Measurements from ENCODE around the gene PPP3CA. TPM values are rescaled to one million over a fixed set of nuclear protein-coding genes. Genes with fewer than 3 reads are reported as not detected.

The PPP3CA gene
- total RNA-seq, 2 experiments from 2014 or later, result 12.9 to 13.8 TPM

DNA sequence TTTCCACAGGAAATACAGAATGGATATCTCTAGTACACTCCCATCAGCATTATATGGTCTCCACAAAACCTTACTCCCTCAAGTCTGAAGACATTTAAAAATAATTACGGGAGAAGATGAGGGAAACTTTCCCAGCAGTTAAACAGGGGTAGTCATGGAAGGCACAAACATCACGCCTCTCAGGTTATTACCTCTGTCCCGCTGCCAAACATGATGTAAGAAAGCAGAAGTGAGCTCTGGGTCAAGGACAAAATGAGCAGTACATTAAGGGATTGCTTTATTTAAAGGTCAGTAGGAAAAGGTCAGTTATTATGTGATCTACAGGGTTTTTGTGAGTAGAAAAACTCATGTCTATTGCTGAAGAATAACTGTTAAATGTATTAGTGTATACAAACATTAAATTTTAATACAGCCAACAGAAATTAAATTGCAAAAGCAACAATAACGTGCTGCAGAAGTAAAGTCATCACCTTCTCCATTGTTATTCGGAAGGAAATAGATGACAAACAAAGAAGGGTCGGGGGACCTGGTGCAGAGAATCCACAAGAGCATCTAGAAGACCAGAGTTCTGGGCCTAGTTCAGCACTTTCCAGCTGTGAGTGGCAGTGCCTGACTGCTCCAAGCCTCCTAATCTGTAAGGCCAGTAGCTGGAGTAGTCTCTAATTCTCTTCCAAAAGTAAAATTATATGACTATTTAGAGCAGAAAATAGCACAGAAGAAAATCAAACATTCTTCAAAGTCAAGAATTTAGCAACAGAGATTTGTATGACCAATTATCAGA lies 171.2 kb downstream of the PPP3CA start:
- ChIA-PET CTCF (no interaction called here), POLR2A (no interaction called here)
- H3K27me3 ChIP-seq (ENCODE audit: control insufficient read depth in 1 of 2, insufficient read depth in 2 of 2, low read length in 2 of 2), result no peaks in the 10 kb centered on the region
- no peak overlapping the region for H3K4me3 Mint-ChIP-seq
- no peaks in the 10 kb centered on the region for H3K36me3 Mint-ChIP-seq (ENCODE audit: low read depth)
- H3K27ac Mint-ChIP-seq, result no peak overlapping the region
- H3K4me1 ChIP-seq (ENCODE audit: insufficient read depth, low read length), result no peaks in the 10 kb centered on the region
- TF ChIP-seq CTCF (IDR thresholded peaks at IDR 0.05), result no peak
- H3K27me3 Mint-ChIP-seq, result no peaks in the 10 kb centered on the region
- H3K4me1 Mint-ChIP-seq (ENCODE audit: low read depth), result peaks cover 6% of the 10 kb centered on the region
- no peak overlapping the region for H3K4me3 ChIP-seq (ENCODE audit: low read length)
- ATAC-seq (ENCODE audit: poor library complexity), result no peak
- H3K36me3 ChIP-seq (ENCODE audit: insufficient read depth, low read length), result no peaks in the 10 kb centered on the region
- intact Hi-C loops (cut with DNase I, micrococcal nuclease), result no loop called here
- H3K9me3 ChIP-seq (ENCODE audit: control insufficient read depth in 1 of 2, insufficient read depth in 1 of 2, low read length in 2 of 2), result no peaks in the 10 kb centered on the region
- DNase-seq, result no peak
- H3K27ac ChIP-seq (ENCODE audit: low read depth in 1 of 2, low read length in 2 of 2), result no peak overlapping the region
- no peaks in the 10 kb centered on the region for H3K9me3 Mint-ChIP-seq

- Mint-ChIP-seq H3K36me3 (ENCODE audit: low read depth) (no peaks in the 10 kb centered on the region), H3K27ac (no peak overlapping the region), H3K4me3 (no peak overlapping the region), H3K9me3 (no peaks in the 10 kb centered on the region), H3K27me3 (no peaks in the 10 kb centered on the region), H3K4me1 (ENCODE audit: low read depth) (peaks cover 6% of the 10 kb centered on the region)
- no peaks in the 10 kb centered on the region for H3K4me1 ChIP-seq (ENCODE audit: insufficient read depth, low read length)
- no peak for DNase-seq
- H3K9me3 ChIP-seq (ENCODE audit: control insufficient read depth in 1 of 2, insufficient read depth in 1 of 2, low read length in 2 of 2), result no peaks in the 10 kb centered on the region
- no peaks in the 10 kb centered on the region for H3K27me3 ChIP-seq (ENCODE audit: control insufficient read depth in 1 of 2, insufficient read depth in 2 of 2, low read length in 2 of 2)
- no peaks in the 10 kb centered on the region for H3K36me3 ChIP-seq (ENCODE audit: insufficient read depth, low read length)
- CTCF ChIA-PET, result no interaction called here
- H3K27ac ChIP-seq (ENCODE audit: low read depth in 1 of 2, low read length in 2 of 2), result no peak overlapping the region
- H3K4me3 ChIP-seq (ENCODE audit: low read length), result no peak overlapping the region
- intact Hi-C loops (cut with DNase I, micrococcal nuclease), result no loop called here
- no peak for TF ChIP-seq CTCF (IDR thresholded peaks at IDR 0.05)
- POLR2A ChIA-PET, result no interaction called here
- ATAC-seq (ENCODE audit: poor library complexity), result no peak
Measured at GRCh38 chr4:101174679-101175345, 172.5 kb downstream of the PPP3CA start.

GRCh38 chr4:101172369-101172768 lies 175.0 kb downstream of the PPP3CA start:
- Histone ChIP-seq H3K4me1 (ENCODE audit: insufficient read depth, low read length) (peaks cover 3% of the 10 kb centered on the region), H3K9me3 (ENCODE audit: control insufficient read depth in 1 of 2, insufficient read depth in 1 of 2, low read length in 2 of 2) (no peaks in the 10 kb centered on the region), H3K27ac (ENCODE audit: low read depth in 1 of 2, low read length in 2 of 2) (no peak overlapping the region), H3K4me3 (ENCODE audit: low read length) (no peak overlapping the region), H3K36me3 (ENCODE audit: insufficient read depth, low read length) (no peaks in the 10 kb centered on the region), H3K27me3 (ENCODE audit: control insufficient read depth in 1 of 2, insufficient read depth in 2 of 2, low read length in 2 of 2) (no peaks in the 10 kb centered on the region)
- H3K27ac Mint-ChIP-seq, result no peak overlapping the region
- no peaks in the 10 kb centered on the region for H3K9me3 Mint-ChIP-seq
- no peaks in the 10 kb centered on the region for H3K27me3 Mint-ChIP-seq
- ATAC-seq (ENCODE audit: poor library complexity) (no peak), DNase-seq (no peak)
- H3K4me1 Mint-ChIP-seq (ENCODE audit: low read depth), result peaks cover 5% of the 10 kb centered on the region
- POLR2A ChIA-PET, result no interaction called here
- TF ChIP-seq CTCF (IDR thresholded peaks at IDR 0.05), result no peak
- intact Hi-C loops (cut with DNase I, micrococcal nuclease), result no loop called here
- no peak overlapping the region for H3K4me3 Mint-ChIP-seq
- CTCF ChIA-PET, result no interaction called here
- H3K36me3 Mint-ChIP-seq (ENCODE audit: low read depth), result no peaks in the 10 kb centered on the region

All from CD4-positive, alpha-beta T cell (primary cell).